HAP-1 (cell line): ENCODE measurements around the gene SPATA24.
A peak's percentile ranks its signal among the peaks of the same experiment; 100 is the strongest.

Experiments
- DNase-seq, 2 experiments: peaks; one replicate each; pipeline ENCODE4 v3.0.0-alpha.2; 2016 to 2020; ENCODE audit warnings: low spot score in 2 of 2
- H3K27me3 ChIP-seq: fragments of 250-450 bp; sonication (Bioruptor Pico); 2 replicates; pipeline ENCODE4 v1.5.1; 2020; ENCODE audit warnings: low read depth, mild to moderate bottlenecking, moderate library complexity
- H3K36me3 ChIP-seq: fragments of 250-450 bp; sonication (Bioruptor Pico); replicated peaks from 2 replicates; pipeline ENCODE4 v1.5.1; 2020; ENCODE audit warnings: mild to moderate bottlenecking
- H3K4me1 ChIP-seq: fragments of 250-450 bp; sonication (Bioruptor Pico); 2 replicates; pipeline ENCODE4 v1.5.1; 2020; ENCODE audit warnings: mild to moderate bottlenecking
- H3K4me3 ChIP-seq: fragments of 250-450 bp; sonication (Bioruptor Pico); 2 replicates; pipeline ENCODE4 v1.5.1; 2020; ENCODE audit warnings: mild to moderate bottlenecking, moderate library complexity
- H3K9me3 ChIP-seq: fragments of 250-450 bp; sonication (Bioruptor Pico); 2 replicates; pipeline ENCODE4 v1.5.1; 2020; ENCODE audit warnings: mild to moderate bottlenecking, moderate library complexity
- in situ Hi-C: fragments of 300-500 bp; cut with MboI; formaldehyde crosslinking; loops from 3 replicates; pipeline ENCODE4 v1.14.3; 2020; ENCODE audit warnings: low sequenced_read_pairs, inconsistent platforms, mixed read lengths

The SPATA24 gene

DNA sequence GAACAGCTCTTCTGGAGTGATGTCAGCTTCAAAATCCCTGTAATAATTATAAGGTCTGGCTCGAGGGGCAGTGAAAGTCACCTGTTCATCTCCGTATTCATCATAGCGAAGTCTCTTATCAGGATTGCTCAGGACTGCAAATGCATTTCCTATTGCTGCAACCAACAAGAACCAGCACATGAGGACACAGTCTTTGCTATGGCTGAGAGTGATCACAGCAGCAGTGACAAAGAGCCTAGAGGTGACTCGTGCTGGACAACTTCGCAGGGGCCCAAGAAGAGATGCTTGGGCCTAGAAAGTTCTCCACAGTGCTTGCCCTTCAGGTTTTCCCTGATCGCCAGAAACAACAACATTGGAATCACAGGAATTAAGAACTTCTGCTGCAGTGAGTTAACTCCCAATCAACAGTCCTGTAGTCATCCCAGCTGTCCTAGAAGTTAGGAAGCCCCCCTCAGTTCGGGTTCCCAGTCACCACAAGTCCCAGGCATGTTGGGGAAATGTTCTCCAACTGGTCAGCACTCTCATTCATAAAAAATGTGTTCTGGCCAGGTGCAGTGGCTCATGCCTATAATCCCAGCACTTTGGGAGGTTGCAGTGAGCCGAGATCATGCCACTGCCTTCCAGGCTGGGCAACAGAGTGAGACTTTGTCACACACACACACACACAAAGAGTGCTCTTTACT, 22.5 kb upstream of the SPATA24 start:
- Histone ChIP-seq H3K4me3 (no peak overlapping the region), H3K4me1 (no peaks in the 10 kb centered on the region), H3K27me3 (no peaks in the 10 kb centered on the region), H3K36me3 (peaks cover 2% of the 10 kb centered on the region; the same call in 1 of the 2 replicates), H3K9me3 (no peaks in the 10 kb centered on the region)
- in situ Hi-C loops, result loop anchor here (5.0 to 10.0 kb wide), 2 partner anchors 188 to 336 kb away; no protein-coding TSS in a partner anchor
- DNase-seq, result no peak

DNA sequence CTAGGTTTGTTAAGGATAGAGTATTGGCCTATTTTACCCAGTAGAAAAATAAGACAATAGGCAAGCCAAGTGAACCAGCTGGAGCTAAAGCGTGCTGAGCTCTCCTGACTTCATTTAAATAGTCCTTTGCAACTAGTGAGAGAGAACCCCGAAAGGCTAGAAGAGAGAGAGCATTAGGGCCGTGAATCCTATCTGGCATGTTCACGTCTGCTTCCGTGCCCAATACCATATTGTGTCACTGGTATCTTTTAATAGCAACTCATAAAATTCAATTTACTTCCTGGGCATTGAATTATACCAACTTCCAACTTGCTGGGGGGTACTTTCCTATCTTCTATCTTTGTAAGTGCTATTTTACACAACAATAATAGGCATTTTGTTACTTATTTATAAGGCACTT, 21.6 kb upstream of the SPATA24 start:
- no peak for DNase-seq
- Histone ChIP-seq H3K27me3 (no peaks in the 10 kb centered on the region), H3K4me1 (no peaks in the 10 kb centered on the region), H3K9me3 (no peaks in the 10 kb centered on the region), H3K4me3 (no peak overlapping the region), H3K36me3 (peaks cover 2% of the 10 kb centered on the region; the same call in 1 of the 2 replicates)
- in situ Hi-C loops, result loop anchor here (5.0 to 10.0 kb wide), 2 partner anchors 189 to 337 kb away; no protein-coding TSS in a partner anchor

DNA sequence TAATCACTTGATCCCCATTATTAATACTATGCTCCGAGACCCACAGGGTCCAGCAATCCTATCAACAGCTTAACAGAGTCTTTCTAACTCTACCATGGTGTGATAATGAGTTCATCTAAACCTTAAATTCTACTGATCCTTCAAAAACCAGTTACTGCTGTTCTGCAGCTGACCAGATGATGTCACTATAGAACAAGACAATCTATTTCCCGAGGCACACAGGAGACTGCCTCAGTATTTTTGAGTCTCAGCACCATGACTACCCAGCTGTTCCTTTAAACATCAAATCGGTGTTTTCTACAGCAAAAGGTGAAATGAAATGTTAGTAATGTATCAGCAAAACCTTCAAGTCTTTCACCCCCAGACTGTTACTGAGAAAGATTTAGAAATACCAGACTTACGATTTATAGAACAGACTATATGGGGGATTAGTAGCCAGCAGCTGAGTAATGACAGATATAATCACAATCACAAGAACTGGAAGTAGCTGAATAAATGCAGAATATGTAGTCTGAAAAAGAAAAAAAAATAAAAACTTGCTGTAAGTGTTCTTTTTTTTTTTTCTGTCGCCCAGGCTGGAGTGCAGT, 18.5 kb upstream of the SPATA24 start:
- in situ Hi-C loops, result loop anchor here (5.0 to 10.0 kb wide), 2 partner anchors 95 to 192 kb away; no protein-coding TSS in a partner anchor
- no peak overlapping the region for H3K4me3 ChIP-seq

DNA sequence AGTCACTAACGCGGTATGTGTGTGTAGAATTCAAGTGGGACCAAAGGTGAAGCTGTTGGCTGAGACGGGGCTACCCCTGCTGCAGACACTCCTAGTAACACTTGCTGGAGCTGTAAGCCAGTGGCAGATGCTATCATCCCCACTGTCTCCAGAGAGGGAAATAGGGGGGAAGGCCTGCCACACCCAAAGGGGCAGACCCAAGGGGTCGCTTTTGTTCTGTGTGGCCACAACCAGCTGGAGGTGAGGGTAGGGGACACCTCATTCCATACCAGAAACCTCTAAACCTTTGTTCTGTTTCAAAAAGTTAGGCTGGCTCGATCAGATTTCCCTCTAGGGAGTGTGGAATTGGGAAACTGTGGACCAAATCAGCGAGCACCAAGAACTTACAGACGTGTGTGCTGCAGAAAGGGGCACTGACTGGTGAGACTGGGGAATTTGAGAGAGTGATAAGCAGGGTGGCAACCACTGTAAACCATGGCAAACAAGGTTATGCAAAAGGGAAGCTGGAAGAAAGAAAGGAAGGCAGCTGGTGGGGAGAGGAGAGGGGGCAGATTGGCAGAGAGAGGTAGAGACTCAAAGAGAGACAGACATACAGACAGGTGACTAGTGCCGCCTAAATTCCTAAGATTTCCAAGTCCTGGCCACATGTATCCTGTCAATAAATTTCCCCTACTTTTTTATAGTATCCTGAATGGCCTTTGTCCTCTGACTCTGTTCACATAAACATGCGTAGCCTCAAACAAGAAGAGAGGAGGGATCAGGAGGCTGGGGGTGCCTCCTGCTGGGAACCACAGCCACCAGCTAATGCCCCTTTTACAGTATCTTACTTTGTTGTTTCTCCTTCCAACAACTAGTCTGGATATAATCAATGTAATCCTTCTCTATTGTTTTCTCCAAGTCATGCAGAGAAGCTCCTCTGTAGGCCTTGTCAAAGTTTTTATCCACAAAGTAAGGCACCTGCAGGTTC, 15.6 kb upstream of the SPATA24 start:
- DNase-seq, result peak in 1 of 2 experiments; percentile 6
- no peak overlapping the region for H3K4me3 ChIP-seq
- no peaks in the 10 kb centered on the region for H3K27me3 ChIP-seq
- peaks cover 6% of the 10 kb centered on the region for H3K36me3 ChIP-seq
- H3K9me3 ChIP-seq, result no peaks in the 10 kb centered on the region
- in situ Hi-C loops, result loop anchor here (5.0 to 10.0 kb wide), 2 partner anchors 98 to 195 kb away; no protein-coding TSS in a partner anchor
- peaks cover 12% of the 10 kb centered on the region for H3K4me1 ChIP-seq

More for the DNA sequence above, 18.5 kb upstream of the SPATA24 start:
- DNase-seq, result peak; percentile 57 to 65
- Histone ChIP-seq H3K4me1 (no peaks in the 10 kb centered on the region), H3K36me3 (peaks cover under 1% of the 10 kb centered on the region; the same call in 1 of the 2 replicates), H3K27me3 (no peaks in the 10 kb centered on the region), H3K9me3 (no peaks in the 10 kb centered on the region)

DNA sequence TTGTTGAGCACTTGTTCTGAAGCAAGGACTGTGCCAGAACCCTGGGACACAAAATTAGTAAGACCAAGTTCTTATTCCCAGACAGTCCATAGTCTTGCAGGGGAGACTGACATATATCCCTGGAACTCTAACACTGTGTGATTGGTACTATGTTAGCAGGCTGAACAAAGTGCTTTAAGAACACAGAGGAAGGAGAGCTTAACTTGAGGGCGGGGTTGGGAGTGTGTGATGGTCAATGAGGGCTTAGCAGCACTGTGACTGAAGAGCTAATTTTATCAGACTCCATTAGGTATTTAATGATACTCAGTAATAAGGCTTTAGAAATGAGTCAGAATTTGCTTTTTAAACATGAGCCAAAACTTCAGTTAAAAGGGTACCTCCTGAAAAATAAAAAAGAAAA, 14.9 kb upstream of the SPATA24 start:
- no peak for DNase-seq
- Histone ChIP-seq H3K27me3 (no peaks in the 10 kb centered on the region), H3K36me3 (peaks cover 6% of the 10 kb centered on the region), H3K4me1 (peaks cover 14% of the 10 kb centered on the region), H3K9me3 (no peaks in the 10 kb centered on the region), H3K4me3 (no peak overlapping the region)
- in situ Hi-C loops, result no loop called here

DNA sequence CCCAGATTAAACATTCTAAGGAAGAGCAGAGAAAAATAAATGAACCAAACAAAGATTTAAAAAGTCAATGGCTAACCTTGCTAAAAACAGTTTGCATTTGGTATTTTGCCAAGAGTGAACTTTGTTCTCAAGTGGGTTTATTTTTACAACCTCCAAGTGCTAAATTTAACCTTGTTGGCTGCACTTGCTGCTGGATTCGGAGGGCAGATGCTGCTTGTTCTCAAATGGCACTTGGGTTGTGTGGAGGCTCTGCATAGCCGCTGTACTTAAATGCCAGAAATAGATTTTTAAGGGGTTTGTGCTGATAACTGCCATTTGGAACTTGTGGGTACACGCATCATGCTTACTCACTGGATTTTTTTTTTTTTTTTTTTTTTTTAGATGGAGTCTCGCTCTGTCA, 13.3 kb upstream of the SPATA24 start:
- H3K4me3 ChIP-seq, result no peak overlapping the region
- no peaks in the 10 kb centered on the region for H3K27me3 ChIP-seq
- H3K36me3 ChIP-seq, result peaks cover 6% of the 10 kb centered on the region
- peaks cover 14% of the 10 kb centered on the region for H3K4me1 ChIP-seq
- no peaks in the 10 kb centered on the region for H3K9me3 ChIP-seq
- in situ Hi-C loops, result no loop called here
- DNase-seq, result no peak

DNA sequence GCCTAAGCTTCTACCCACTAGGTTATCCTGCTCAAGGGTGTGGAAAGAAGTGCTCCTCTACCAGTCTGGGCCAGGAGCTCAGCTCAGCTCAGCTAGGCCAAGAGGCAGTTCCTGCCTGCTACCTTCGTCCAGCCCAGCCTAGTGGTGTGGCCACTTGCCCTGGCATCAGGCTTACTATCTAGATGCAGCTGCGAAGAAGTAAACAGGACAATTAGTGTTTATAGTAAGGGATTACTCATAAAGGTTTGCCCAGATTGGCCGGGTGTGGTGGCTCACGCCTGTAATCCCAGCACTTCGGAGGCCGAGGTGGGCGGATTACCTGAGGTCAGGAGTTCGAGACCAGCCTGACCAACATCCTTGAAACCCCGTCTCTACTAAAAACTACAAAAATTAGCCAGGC, 12.8 kb upstream of the SPATA24 start:
- H3K4me1 ChIP-seq, result peaks cover 14% of the 10 kb centered on the region

DNA sequence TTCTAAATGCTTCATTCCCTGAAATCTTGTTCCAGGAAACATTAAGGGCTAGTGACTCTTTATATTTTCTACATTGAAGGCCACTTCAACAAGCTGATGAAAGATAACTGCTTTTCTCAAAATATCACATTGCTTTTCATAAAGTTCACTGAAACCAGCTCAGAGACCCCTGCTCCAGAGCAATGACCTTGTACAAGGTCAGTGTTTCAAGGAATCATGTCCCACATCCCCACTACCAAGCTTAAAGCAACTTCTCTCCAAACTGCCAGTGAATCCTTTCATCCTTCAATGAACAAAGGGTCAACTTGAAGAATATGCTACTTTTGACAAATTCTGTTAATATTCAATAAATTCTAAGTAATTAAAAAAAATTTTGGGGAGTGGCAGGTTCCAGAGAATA, 12.0 kb upstream of the SPATA24 start:
- Histone ChIP-seq H3K4me3 (no peak overlapping the region), H3K4me1 (peaks cover 14% of the 10 kb centered on the region), H3K27me3 (no peaks in the 10 kb centered on the region), H3K9me3 (no peaks in the 10 kb centered on the region), H3K36me3 (peaks cover 6% of the 10 kb centered on the region)
- DNase-seq, result no peak
- in situ Hi-C loops, result no loop called here

More for the DNA sequence above, 12.8 kb upstream of the SPATA24 start:
- no peak for DNase-seq
- H3K4me3 ChIP-seq, result no peak overlapping the region
- H3K27me3 ChIP-seq, result no peaks in the 10 kb centered on the region
- no peaks in the 10 kb centered on the region for H3K9me3 ChIP-seq
- H3K36me3 ChIP-seq, result peaks cover 6% of the 10 kb centered on the region
- in situ Hi-C loops, result no loop called here

DNA sequence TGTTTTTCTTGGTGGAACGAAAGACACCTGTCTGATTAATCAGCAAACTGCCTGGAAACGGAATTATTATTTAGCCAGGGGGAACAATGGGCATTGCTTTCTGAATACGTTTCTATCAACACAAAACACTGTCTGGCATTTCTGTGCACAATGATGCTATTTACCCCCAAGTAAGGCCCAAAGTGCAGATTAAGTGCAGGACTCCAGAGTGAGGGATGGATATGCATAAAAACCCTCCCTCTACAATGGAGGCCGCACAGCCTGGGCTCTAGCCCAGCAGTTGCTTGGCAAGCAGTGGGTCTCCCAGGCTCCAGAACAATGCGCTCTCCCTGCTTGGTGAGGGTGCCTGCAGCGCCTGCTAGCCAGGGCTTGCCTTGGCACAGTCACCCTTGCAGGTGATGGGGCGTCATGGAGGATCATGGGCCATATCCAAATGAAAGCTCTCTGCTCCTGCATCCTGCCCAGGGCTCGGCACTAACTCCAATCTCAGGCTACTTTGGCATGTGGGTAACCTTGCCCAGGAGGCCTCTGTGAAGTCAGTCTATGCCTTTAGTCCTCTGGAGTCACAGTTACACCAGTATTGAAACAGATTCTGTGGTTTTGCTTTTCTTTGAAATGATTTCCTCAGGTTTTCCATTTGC, 11.5 kb upstream of the SPATA24 start:
- Histone ChIP-seq H3K9me3 (no peaks in the 10 kb centered on the region), H3K27me3 (no peaks in the 10 kb centered on the region), H3K4me3 (no peak overlapping the region), H3K36me3 (peaks cover 6% of the 10 kb centered on the region), H3K4me1 (peaks cover 14% of the 10 kb centered on the region)
- in situ Hi-C loops, result no loop called here
- DNase-seq, result peak; percentile 66 to 69

DNA sequence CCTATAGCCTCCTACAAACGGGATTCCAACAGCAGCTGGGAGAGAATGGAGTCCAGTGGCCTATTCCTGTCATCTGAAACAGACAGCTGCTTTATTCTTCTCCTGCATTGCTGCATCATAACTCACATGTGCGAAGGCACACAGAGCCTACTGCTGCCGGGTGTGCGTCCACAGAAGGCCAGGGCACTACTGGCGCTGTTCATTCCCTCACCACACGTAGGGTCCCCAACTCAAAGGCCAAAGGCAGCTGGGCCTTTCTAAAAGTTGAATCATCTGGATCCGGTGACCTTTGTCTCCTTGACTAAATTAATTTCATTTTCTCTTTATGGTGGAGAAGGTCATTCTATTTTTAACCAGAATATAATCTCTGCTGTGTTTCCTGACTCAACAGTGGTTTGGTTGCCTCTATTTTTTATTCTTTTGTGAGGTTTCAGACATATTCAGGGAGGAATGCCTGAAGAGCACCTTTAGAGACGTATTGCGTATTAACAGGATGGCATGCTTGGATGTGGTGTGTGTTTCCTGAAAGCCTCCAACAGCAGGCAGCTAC, 10.8 kb upstream of the SPATA24 start:
- Histone ChIP-seq H3K27me3 (no peaks in the 10 kb centered on the region), H3K4me1 (peaks cover 14% of the 10 kb centered on the region), H3K36me3 (peaks cover 6% of the 10 kb centered on the region), H3K9me3 (no peaks in the 10 kb centered on the region), H3K4me3 (no peak overlapping the region)
- no peak for DNase-seq
- in situ Hi-C loops, result no loop called here

DNA sequence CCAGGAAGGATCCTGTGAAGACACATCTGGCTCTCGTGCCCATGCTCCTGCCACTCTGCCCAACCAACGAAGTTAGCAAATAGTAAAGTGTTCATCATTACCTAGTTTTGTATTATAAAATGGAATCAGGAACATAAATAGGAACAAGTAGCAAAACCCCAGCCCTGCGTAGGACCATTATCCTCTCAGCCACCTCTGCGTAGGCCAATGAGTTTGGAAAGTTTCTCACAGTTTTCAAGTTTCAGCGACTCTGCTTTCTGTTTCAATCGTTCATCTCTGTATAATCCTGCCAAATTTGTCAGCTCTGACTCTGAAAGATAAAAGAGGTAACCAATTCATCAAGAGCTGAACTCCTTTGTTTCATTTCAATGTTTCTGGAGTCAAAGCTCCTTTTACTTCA, 10.1 kb upstream of the SPATA24 start:
- in situ Hi-C loops, result no loop called here
- H3K9me3 ChIP-seq, result no peaks in the 10 kb centered on the region
- no peak for DNase-seq
- H3K36me3 ChIP-seq, result peaks cover 6% of the 10 kb centered on the region
- H3K4me3 ChIP-seq, result no peak overlapping the region
- peaks cover 14% of the 10 kb centered on the region for H3K4me1 ChIP-seq
- no peaks in the 10 kb centered on the region for H3K27me3 ChIP-seq

DNA sequence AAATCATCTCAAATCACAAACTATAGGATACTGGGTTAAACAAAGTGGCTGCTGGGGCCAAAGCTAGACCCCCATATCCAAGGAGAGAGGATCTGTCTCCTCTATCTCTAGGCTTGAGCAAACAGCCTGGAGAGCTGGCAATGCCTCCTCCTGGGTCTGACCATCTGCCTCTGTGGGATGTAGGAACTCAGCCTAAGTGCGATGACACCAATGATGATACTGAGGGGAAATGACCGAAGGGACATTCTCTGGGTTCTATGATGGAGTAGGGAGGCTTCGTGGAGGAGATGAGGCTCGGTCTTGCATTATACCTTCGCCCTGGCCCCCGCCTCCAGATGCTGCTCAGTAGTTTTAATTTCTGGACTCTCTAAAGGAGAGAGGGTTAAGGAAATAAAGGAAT, 9.3 kb upstream of the SPATA24 start:
- H3K36me3 ChIP-seq, result peaks cover 6% of the 10 kb centered on the region
- H3K27me3 ChIP-seq, result no peaks in the 10 kb centered on the region
- H3K4me1 ChIP-seq, result peaks cover 14% of the 10 kb centered on the region
- in situ Hi-C loops, result no loop called here
- DNase-seq, result no peak
- no peaks in the 10 kb centered on the region for H3K9me3 ChIP-seq
- no peak overlapping the region for H3K4me3 ChIP-seq
